Liver (tissue), 9 donors: ENCODE data around the gene EIF4B. TPM values are rescaled to one million over a fixed set of nuclear protein-coding genes. Genes with fewer than 3 reads are reported as not detected.

Experiments
- DNase-seq: peaks from one replicate; pipeline ENCODE4 v3.0.0-alpha.2; 2017; ENCODE audit warnings: low spot score
- H3K27ac ChIP-seq, 2 donors: one replicate each; pipeline ENCODE4 v1.7.0; 2013; ENCODE audit warnings: inconsistent platforms in 2 of 2, low read length in 2 of 2, control low read depth in 1 of 2, low read depth in 1 of 2, mild to moderate bottlenecking in 1 of 2
- H3K27me3 ChIP-seq, 4 donors: one replicate each; pipeline versions ENCODE4 v1.6.1 to v1.7.0; 2013; ENCODE audit warnings: low read length in 3 of 4, inconsistent platforms in 1 of 4, mild to moderate bottlenecking in 1 of 4, moderate library complexity in 1 of 4; ENCODE audit not compliant: control insufficient read depth in 4 of 4, insufficient read depth in 4 of 4
- H3K36me3 ChIP-seq, 4 donors: one replicate each; pipeline versions ENCODE4 v1.6.1 to v1.7.0; 2013; ENCODE audit warnings: low read length in 3 of 4, mild to moderate bottlenecking in 3 of 4, low read depth in 1 of 4, moderate library complexity in 1 of 4; ENCODE audit not compliant: control insufficient read depth in 4 of 4, insufficient read depth in 3 of 4
- H3K4me1 ChIP-seq, 4 donors: one replicate each; pipeline versions ENCODE4 v1.6.1 to v1.7.0; 2013; ENCODE audit warnings: low read length in 3 of 4, mild to moderate bottlenecking in 3 of 4, moderate library complexity in 1 of 4; ENCODE audit not compliant: control insufficient read depth in 4 of 4, insufficient read depth in 4 of 4
- H3K4me3 ChIP-seq, 3 donors: one replicate each; pipeline versions ENCODE4 v1.6.1 to v1.7.0; 2013; ENCODE audit warnings: low read length in 3 of 3, control low read depth in 1 of 3, low read depth in 1 of 3, mild to moderate bottlenecking in 1 of 3
- H3K9ac ChIP-seq, 2 donors: one replicate each; pipeline ENCODE4 v1.7.0; 2013; ENCODE audit warnings: low read length in 2 of 2, mild to moderate bottlenecking in 2 of 2, moderate library complexity in 2 of 2, control low read depth in 1 of 2, low read depth in 1 of 2
- H3K9me3 ChIP-seq, 4 donors: one replicate each; pipeline versions ENCODE4 v1.6.1 to v1.7.0; 2013; ENCODE audit warnings: low read length in 3 of 4; ENCODE audit not compliant: control insufficient read depth in 4 of 4
- ATF3 ChIP-seq: IDR thresholded peaks from 2 replicates; pipeline ENCODE4 v1.6.1; 2016; ENCODE audit warnings: antibody characterized with exemption
- EGR1 ChIP-seq, 2 donors: IDR thresholded peaks; 2 replicates each; pipeline ENCODE4 v1.6.1; 2016 to 2018; ENCODE audit warnings: antibody characterized with exemption in 2 of 2, low read depth in 2 of 2
- FOXA1 ChIP-seq: IDR thresholded peaks from 2 replicates; pipeline ENCODE4 v1.6.1; 2016; ENCODE audit warnings: antibody characterized with exemption
- FOXA2 ChIP-seq: IDR thresholded peaks from 2 replicates; pipeline ENCODE4 v1.6.1; 2016; ENCODE audit warnings: antibody characterized with exemption
- GABPA ChIP-seq, 2 donors: IDR thresholded peaks in 1 of 2; conservative IDR thresholded peaks in 1 of 2; 2 replicates each; pipeline ENCODE4 v1.6.1; 2016; ENCODE audit warnings: antibody characterized with exemption in 2 of 2, mild to moderate bottlenecking in 1 of 2, moderate library complexity in 1 of 2
- HNF4G ChIP-seq: IDR thresholded peaks from 2 replicates; pipeline ENCODE4 v1.6.1; 2016; ENCODE audit warnings: antibody characterized with exemption
- JUND ChIP-seq, 2 donors: IDR thresholded peaks; 2 replicates each; pipeline ENCODE4 v1.6.1; 2016; ENCODE audit warnings: antibody characterized with exemption in 2 of 2
- NR2F2 ChIP-seq: IDR thresholded peaks from 2 replicates; pipeline ENCODE4 v1.6.1; 2016; ENCODE audit warnings: antibody characterized with exemption
- RAD21 ChIP-seq, 2 donors: IDR thresholded peaks; 2 replicates each; pipeline ENCODE4 v1.6.1; 2016; ENCODE audit warnings: antibody characterized with exemption in 2 of 2, mild to moderate bottlenecking in 2 of 2
- RXRA ChIP-seq, 2 donors: IDR thresholded peaks; 2 replicates each; pipeline ENCODE4 v1.6.1; 2017 to 2018; ENCODE audit warnings: antibody characterized with exemption in 2 of 2, mild to moderate bottlenecking in 1 of 2
- SP1 ChIP-seq: IDR thresholded peaks from 2 replicates; pipeline ENCODE4 v1.6.1; 2018; ENCODE audit warnings: antibody characterized with exemption, mild to moderate bottlenecking
- TAF1 ChIP-seq: conservative IDR thresholded peaks from 2 replicates; pipeline ENCODE4 v1.6.1; 2016; ENCODE audit warnings: antibody characterized with exemption, mild to moderate bottlenecking
- WGBS: extraction: QIAGEN DNeasy Blood & Tissue Kit; methylation state at CpG from one replicate; pipeline ENCODE4 v1.1.7; 2013; 5-methylcytosine and 5-hydroxymethylcytosine counted together
- polyA plus RNA-seq, 2 donors: library from polyadenylated mRNA; stranded (reverse) in 1 of 2; unstranded in 1 of 2; fragments of 200-250 nt in 1 of 2; fragments of >200 nt in 1 of 2; fragmentation: Nextera tagmentation in 1 of 2; extraction: Ambion mirVana in 1 of 2; gene quantifications; one replicate each; pipeline versions ENCODE4 v1.2.1 to v1.2.3, GENCODE V29; 2013 to 2015
- total RNA-seq, 2 donors: library from RNA; depleted of rRNA; stranded (reverse); fragments of >200 nt; gene quantifications; one replicate each; pipeline ENCODE4 v1.2.3, GENCODE V29; 2014
- TF ChIP-seq, protein P1 (sequence below): IDR thresholded peaks from 2 replicates; pipeline ENCODE4 v1.6.1; 2016; ENCODE audit warnings: antibody characterized with exemption, mild to moderate bottlenecking
- TF ChIP-seq, protein P2 (sequence below): fragments of 150-350 bp; IDR thresholded peaks from 2 replicates; pipeline ENCODE4 v1.5.1; 2017; ENCODE audit warnings: improper control_type of control experiment, low read depth, low read length; ENCODE audit not compliant: missing input control
- donor health status: healthy.
- donor health status: healthy.
- donor health status: healthy.
- donor health status: healthy.
- donor health status: healthy.

The EIF4B gene
- total and polyA plus RNA-seq, 4 donors: 32.1 to 273 (median 169) TPM

DNA sequence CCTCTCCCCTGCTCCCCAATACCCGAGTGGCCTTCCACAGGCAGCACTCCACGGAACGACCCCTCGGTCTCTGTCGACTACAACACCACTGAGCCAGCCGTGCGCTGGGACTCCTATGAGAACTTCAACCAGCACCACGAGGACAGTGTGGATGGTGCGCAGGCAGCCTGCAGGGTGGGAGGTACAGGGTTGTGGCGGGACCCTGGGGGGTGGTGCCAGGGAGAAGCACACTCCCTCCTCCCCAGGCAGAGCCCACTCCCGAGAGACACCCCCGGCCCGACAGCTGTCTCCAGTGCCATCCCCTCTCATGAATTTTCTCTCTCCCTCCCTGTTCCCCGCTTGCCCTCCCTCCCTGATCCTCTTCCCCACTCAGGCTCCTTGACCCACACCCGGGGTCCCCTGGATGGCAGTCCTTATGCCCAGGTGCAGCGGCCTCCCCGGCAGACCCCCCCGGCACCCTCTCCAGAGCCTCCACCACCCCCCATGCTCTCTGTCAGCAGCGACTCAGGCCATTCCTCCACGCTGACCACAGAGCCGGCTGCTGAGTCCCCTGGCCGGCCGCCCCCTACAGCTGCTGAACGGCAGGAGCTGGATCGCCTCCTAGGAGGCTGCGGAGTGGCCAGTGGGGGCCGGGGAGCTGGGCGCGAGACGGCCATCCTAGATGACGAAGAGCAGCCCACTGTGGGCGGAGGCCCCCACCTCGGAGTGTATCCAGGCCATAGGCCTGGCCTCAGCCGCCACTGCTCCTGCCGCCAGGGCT lies 52.6 kb downstream of the EIF4B start:
- H3K27me3 ChIP-seq: no peaks in the 10 kb centered on the region
- DNase-seq: no peak
- no peak overlapping the region for H3K4me3 ChIP-seq
- H3K9ac ChIP-seq: no peak overlapping the region
- H3K9me3 ChIP-seq: no peaks in the 10 kb centered on the region
- 84% methylated on average over 35 of the region's 35 CpGs for WGBS
- H3K4me1 ChIP-seq: peaks cover 18 to 55% (median 31%) of the 10 kb centered on the region in 4 donors
- peaks cover 7 to 44% (median 34%) of the 10 kb centered on the region in 4 donors for H3K36me3 ChIP-seq
- TF ChIP-seq GABPA (IDR thresholded peaks at IDR 0.05 in 1 of 2, conservative IDR thresholded peaks at IDR 0.05 in 1 of 2) (no peak), RAD21 (IDR thresholded peaks at IDR 0.05) (no peak), RXRA (IDR thresholded peaks at IDR 0.05) (no peak)
- TF ChIP-seq, protein P1, sequence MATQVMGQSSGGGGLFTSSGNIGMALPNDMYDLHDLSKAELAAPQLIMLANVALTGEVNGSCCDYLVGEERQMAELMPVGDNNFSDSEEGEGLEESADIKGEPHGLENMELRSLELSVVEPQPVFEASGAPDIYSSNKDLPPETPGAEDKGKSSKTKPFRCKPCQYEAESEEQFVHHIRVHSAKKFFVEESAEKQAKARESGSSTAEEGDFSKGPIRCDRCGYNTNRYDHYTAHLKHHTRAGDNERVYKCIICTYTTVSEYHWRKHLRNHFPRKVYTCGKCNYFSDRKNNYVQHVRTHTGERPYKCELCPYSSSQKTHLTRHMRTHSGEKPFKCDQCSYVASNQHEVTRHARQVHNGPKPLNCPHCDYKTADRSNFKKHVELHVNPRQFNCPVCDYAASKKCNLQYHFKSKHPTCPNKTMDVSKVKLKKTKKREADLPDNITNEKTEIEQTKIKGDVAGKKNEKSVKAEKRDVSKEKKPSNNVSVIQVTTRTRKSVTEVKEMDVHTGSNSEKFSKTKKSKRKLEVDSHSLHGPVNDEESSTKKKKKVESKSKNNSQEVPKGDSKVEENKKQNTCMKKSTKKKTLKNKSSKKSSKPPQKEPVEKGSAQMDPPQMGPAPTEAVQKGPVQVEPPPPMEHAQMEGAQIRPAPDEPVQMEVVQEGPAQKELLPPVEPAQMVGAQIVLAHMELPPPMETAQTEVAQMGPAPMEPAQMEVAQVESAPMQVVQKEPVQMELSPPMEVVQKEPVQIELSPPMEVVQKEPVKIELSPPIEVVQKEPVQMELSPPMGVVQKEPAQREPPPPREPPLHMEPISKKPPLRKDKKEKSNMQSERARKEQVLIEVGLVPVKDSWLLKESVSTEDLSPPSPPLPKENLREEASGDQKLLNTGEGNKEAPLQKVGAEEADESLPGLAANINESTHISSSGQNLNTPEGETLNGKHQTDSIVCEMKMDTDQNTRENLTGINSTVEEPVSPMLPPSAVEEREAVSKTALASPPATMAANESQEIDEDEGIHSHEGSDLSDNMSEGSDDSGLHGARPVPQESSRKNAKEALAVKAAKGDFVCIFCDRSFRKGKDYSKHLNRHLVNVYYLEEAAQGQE: no peak
- H3K27ac ChIP-seq: no peak overlapping the region

- peaks cover 7 to 51% (median 36%) of the 10 kb centered on the region in 4 donors for H3K36me3 ChIP-seq
- no peak overlapping the region for H3K27ac ChIP-seq
- no peaks in the 10 kb centered on the region for H3K27me3 ChIP-seq
- H3K9me3 ChIP-seq: no peaks in the 10 kb centered on the region
- 91% methylated on average over 24 of the region's 24 CpGs for WGBS
- H3K9ac ChIP-seq: no peak overlapping the region
- TF ChIP-seq FOXA1 (no peak), RAD21 (IDR thresholded peaks at IDR 0.05) (no peak), NR2F2 (no peak)
- H3K4me1 ChIP-seq: peaks cover 18 to 52% (median 28%) of the 10 kb centered on the region in 4 donors
- H3K4me3 ChIP-seq: no peak overlapping the region
- no peak for DNase-seq
Measured at GRCh38 chr12:53059434-53060063, 53.3 kb downstream of the EIF4B start.

DNA sequence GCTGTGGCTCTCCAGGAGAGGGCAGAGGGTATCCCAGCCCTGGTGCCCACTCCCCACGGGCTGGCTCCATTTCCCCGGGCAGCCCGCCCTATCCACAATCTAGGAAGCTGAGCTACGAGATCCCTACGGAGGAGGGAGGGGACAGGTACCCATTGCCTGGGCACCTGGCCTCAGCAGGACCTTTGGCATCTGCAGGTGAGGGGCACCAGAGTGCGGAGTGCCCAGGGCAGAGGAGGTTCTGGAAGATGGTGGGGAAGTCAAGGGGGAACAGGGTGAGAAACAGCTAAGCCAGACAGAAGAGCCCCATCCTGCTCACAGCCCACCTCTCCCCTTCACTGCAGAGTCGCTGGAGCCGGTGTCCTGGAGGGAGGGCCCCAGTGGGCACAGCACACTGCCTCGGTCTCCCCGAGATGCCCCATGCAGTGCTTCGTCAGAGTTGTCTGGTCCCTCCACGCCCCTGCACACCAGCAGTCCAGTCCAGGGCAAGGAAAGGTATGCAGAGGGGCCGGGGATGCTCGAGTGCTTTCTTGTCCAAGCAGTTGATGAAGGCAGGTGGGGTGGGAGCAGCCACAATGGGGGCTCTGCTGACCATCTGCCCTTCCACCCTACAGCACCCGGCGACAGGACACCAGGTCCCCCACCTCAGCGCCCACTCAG lies 53.9 kb downstream of the EIF4B start:
- peaks cover 7 to 52% (median 36%) of the 10 kb centered on the region in 4 donors for H3K36me3 ChIP-seq
- no peak for DNase-seq
- H3K9me3 ChIP-seq: no peaks in the 10 kb centered on the region
- no peak overlapping the region for H3K4me3 ChIP-seq
- peak overlapping the region; percentile 63 to 71 for H3K27ac ChIP-seq
- WGBS: 83% methylated on average over 17 of the region's 17 CpGs
- H3K9ac ChIP-seq: no peak overlapping the region
- no peaks in the 10 kb centered on the region for H3K27me3 ChIP-seq
- H3K4me1 ChIP-seq: peaks cover 18 to 49% (median 28%) of the 10 kb centered on the region in 4 donors
- TF ChIP-seq HNF4G (no peak), RXRA (IDR thresholded peaks at IDR 0.05) (no peak), ATF3 (no peak), TAF1 (no peak), FOXA2 (no peak), RAD21 (IDR thresholded peaks at IDR 0.05) (no peak), SP1 (no peak), GABPA (IDR thresholded peaks at IDR 0.05 in 1 of 2, conservative IDR thresholded peaks at IDR 0.05 in 1 of 2) (no peak), EGR1 (IDR thresholded peaks at IDR 0.05; ENCODE audit: low read depth in 2 of 2) (no peak), NR2F2 (no peak), JUND (IDR thresholded peaks at IDR 0.05) (no peak)
- TF ChIP-seq, protein P1: no peak
- TF ChIP-seq, protein P2, sequence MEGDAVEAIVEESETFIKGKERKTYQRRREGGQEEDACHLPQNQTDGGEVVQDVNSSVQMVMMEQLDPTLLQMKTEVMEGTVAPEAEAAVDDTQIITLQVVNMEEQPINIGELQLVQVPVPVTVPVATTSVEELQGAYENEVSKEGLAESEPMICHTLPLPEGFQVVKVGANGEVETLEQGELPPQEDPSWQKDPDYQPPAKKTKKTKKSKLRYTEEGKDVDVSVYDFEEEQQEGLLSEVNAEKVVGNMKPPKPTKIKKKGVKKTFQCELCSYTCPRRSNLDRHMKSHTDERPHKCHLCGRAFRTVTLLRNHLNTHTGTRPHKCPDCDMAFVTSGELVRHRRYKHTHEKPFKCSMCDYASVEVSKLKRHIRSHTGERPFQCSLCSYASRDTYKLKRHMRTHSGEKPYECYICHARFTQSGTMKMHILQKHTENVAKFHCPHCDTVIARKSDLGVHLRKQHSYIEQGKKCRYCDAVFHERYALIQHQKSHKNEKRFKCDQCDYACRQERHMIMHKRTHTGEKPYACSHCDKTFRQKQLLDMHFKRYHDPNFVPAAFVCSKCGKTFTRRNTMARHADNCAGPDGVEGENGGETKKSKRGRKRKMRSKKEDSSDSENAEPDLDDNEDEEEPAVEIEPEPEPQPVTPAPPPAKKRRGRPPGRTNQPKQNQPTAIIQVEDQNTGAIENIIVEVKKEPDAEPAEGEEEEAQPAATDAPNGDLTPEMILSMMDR: no peak
